Renal cortical epithelial cell (primary cell): ENCODE results near the gene S100A9. TPM values are rescaled to one million over a fixed set of nuclear protein-coding genes. Genes with fewer than 3 reads are reported as not detected.
"Not testable (repeated sequence)": the region's sequence is repeated elsewhere in the genome, so short reads cannot be mapped to it uniquely, and the experiment has no call there.

Experiments used
- DNase-seq: peaks from one replicate; pipeline ENCODE4 v3.0.0-alpha.2; 2011; ENCODE audit warnings: low read depth
- total RNA-seq: library from RNA; depleted of rRNA; stranded (reverse); fragments of >200 nt; gene quantifications from 2 replicates; pipeline ENCODE4 v1.2.3, GENCODE V29; 2014

S100A9 gene
- total RNA-seq = 0.70 and 25.0 TPM in 2 replicates

- no peak for DNase-seq
These were observed at the start of gene S100A9 for GRCh38 chr1:153357853-153358690. Gene S100A9, plus strand, starts transcription at chr1:153357854. Its CDS starts 430 bp downstream, at chr1:153358284.

GRCh38 chr1:153308540-153308939 is 49.1 kb upstream of the S100A9 start:
- no peak for DNase-seq

GRCh38 chr1:153309441-153309840 is 48.2 kb upstream of the S100A9 start:
- no peak for DNase-seq

GRCh38 chr1:153310526-153310925 is 47.1 kb upstream of the S100A9 start:
- no peak for DNase-seq

GRCh38 chr1:153312570-153313186 is 45.0 kb upstream of the S100A9 start, which contains the start of gene PGLYRP3:
Gene PGLYRP3, minus strand, starts transcription at chr1:153312952. Its CDS starts 2,287 bp downstream, at chr1:153310665.
- DNase-seq = no peak

- no peak for DNase-seq
These were observed 44.4 kb upstream of the S100A9 start for GRCh38 chr1:153313288-153313687.

GRCh38 chr1:153314388-153314787 is 43.3 kb upstream of the S100A9 start:
- DNase-seq = not testable (repeated sequence)

GRCh38 chr1:153316013-153316412 is 41.6 kb upstream of the S100A9 start:
- DNase-seq = not testable (repeated sequence)

- DNase-seq = not testable (repeated sequence)
These were observed 39.5 kb upstream of the S100A9 start for GRCh38 chr1:153318145-153318544.

GRCh38 chr1:153322568-153322967 is 35.1 kb upstream of the S100A9 start:
- no peak for DNase-seq

- DNase-seq = no peak
These were observed 32.7 kb upstream of the S100A9 start for GRCh38 chr1:153324912-153325311.

GRCh38 chr1:153333902-153334301 is 23.8 kb upstream of the S100A9 start:
- no peak for DNase-seq

GRCh38 chr1:153336650-153337049 is 21.0 kb upstream of the S100A9 start:
- no peak for DNase-seq

GRCh38 chr1:153337980-153338853 is 19.4 kb upstream of the S100A9 start:
- no peak for DNase-seq

GRCh38 chr1:153339802-153340201 is 17.9 kb upstream of the S100A9 start:
- no peak for DNase-seq

- no peak for DNase-seq
These were observed 17.3 kb upstream of the S100A9 start for GRCh38 chr1:153340356-153340755.

GRCh38 chr1:153341431-153341934 is 16.2 kb upstream of the S100A9 start:
- no peak for DNase-seq

GRCh38 chr1:153342178-153342577 is 15.5 kb upstream of the S100A9 start:
- DNase-seq = no peak

GRCh38 chr1:153343040-153343681 is 14.5 kb upstream of the S100A9 start:
- peak; percentile 4 for DNase-seq

GRCh38 chr1:153343811-153344717 is 13.6 kb upstream of the S100A9 start:
- DNase-seq = no peak
